Measurements from ENCODE around the gene EXD3. TPM values are rescaled to one million over a fixed set of nuclear protein-coding genes. Genes with fewer than 3 reads are reported as not detected.

The EXD3 gene
- total and polyA plus RNA-seq, 9 of the 15 experiments (the other 6 are each of a cell fraction or from before 2014, with no cell fraction given), result 0.29 to 12.5 (median 3.9) TPM

DNA sequence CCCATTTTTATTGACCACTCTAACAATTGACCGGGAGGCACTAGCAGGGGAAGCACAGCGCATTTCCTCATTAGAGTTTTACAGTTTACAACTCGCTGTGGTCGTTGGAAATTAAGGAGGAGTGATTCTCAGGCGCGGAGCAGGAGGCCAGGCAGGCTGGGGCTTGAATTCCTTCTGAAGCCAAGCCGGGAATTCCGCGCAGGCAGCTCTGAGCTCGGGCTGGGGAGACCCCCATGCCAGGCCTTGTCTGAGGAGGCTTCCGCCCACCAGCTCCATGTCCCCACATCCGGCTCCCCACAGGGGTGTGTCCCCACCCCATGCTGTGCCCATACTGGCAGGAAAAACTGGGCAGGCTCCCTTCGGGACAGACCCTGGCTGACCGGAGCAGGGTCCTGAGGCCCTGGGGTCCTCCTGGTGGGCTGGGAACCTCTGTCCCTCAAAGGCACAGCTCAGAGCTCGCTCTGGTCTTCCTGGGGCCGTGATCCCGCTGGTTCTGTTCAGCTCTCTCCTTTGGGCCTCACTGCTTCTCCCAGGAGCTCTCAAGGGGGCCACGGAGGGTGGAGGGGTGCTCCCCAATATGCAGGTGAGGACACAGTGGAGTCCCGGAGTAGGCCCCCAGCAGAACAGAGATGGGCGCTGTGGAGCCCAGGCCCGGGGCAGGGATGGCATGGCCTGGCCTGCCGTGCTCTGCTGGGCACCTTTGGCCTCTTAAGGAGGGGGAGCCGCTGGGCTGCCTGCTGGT, 119.6 kb downstream of the EXD3 start (continued):
- no peak for TF ChIP-seq MYBL2 (IDR thresholded peaks at IDR 0.05; ENCODE audit: low read depth)
- TF ChIP-seq MYBL2 (CRISPR knock-in tag; IDR thresholded peaks at IDR 0.05; ENCODE audit: borderline replicate concordance), result no peak
- TF ChIP-seq, protein P1, sequence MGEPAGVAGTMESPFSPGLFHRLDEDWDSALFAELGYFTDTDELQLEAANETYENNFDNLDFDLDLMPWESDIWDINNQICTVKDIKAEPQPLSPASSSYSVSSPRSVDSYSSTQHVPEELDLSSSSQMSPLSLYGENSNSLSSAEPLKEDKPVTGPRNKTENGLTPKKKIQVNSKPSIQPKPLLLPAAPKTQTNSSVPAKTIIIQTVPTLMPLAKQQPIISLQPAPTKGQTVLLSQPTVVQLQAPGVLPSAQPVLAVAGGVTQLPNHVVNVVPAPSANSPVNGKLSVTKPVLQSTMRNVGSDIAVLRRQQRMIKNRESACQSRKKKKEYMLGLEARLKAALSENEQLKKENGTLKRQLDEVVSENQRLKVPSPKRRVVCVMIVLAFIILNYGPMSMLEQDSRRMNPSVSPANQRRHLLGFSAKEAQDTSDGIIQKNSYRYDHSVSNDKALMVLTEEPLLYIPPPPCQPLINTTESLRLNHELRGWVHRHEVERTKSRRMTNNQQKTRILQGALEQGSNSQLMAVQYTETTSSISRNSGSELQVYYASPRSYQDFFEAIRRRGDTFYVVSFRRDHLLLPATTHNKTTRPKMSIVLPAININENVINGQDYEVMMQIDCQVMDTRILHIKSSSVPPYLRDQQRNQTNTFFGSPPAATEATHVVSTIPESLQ (CRISPR knock-in tag; IDR thresholded peaks at IDR 0.05), result 0 out of 2 replicates have a peak, but pooled peaks have one; percentile 55
- TF ChIP-seq, protein P2, sequence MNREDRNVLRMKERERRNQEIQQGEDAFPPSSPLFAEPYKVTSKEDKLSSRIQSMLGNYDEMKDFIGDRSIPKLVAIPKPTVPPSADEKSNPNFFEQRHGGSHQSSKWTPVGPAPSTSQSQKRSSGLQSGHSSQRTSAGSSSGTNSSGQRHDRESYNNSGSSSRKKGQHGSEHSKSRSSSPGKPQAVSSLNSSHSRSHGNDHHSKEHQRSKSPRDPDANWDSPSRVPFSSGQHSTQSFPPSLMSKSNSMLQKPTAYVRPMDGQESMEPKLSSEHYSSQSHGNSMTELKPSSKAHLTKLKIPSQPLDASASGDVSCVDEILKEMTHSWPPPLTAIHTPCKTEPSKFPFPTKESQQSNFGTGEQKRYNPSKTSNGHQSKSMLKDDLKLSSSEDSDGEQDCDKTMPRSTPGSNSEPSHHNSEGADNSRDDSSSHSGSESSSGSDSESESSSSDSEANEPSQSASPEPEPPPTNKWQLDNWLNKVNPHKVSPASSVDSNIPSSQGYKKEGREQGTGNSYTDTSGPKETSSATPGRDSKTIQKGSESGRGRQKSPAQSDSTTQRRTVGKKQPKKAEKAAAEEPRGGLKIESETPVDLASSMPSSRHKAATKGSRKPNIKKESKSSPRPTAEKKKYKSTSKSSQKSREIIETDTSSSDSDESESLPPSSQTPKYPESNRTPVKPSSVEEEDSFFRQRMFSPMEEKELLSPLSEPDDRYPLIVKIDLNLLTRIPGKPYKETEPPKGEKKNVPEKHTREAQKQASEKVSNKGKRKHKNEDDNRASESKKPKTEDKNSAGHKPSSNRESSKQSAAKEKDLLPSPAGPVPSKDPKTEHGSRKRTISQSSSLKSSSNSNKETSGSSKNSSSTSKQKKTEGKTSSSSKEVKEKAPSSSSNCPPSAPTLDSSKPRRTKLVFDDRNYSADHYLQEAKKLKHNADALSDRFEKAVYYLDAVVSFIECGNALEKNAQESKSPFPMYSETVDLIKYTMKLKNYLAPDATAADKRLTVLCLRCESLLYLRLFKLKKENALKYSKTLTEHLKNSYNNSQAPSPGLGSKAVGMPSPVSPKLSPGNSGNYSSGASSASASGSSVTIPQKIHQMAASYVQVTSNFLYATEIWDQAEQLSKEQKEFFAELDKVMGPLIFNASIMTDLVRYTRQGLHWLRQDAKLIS (CRISPR knock-in tag; IDR thresholded peaks at IDR 0.05), result no peak
- no peak for TF ChIP-seq MTA3 (IDR thresholded peaks at IDR 0.05; ENCODE audit: borderline replicate concordance)
- peak; percentile 42; the same call in 1 of the 2 replicates for TF ChIP-seq ZNF263 (CRISPR knock-in tag; IDR thresholded peaks at IDR 0.05; ENCODE audit: borderline replicate concordance)
- no peak; the same call in 1 of the 2 replicates for TF ChIP-seq KAT7 (CRISPR knock-in tag; IDR thresholded peaks at IDR 0.05; ENCODE audit: borderline replicate concordance)
- TF ChIP-seq MECOM (CRISPR knock-in tag; IDR thresholded peaks at IDR 0.05), result no peak
- TF ChIP-seq SUPT5H (IDR thresholded peaks at IDR 0.05), result no peak
- TF ChIP-seq RAD51 (IDR thresholded peaks at IDR 0.05; ENCODE audit: borderline replicate concordance, low read depth), result no peak
- TF ChIP-seq NFE2 (IDR thresholded peaks at IDR 0.05; ENCODE audit: low read depth), result no peak
- no peak for TF ChIP-seq FOXA1 (IDR thresholded peaks at IDR 0.05; ENCODE audit: borderline replicate concordance)
- no peak for TF ChIP-seq SAFB2 (IDR thresholded peaks at IDR 0.05; ENCODE audit: borderline replicate concordance, low read depth, low read length, severe bottlenecking)
- TF ChIP-seq ZSCAN29 (IDR thresholded peaks at IDR 0.05), result no peak
- no peak for TF ChIP-seq NFRKB (IDR thresholded peaks at IDR 0.05; ENCODE audit: low read depth)
- peak; percentile 4; the same call in 1 of the 2 replicates for TF ChIP-seq CBX1 (IDR thresholded peaks at IDR 0.05; ENCODE audit: low read depth)
- TF ChIP-seq, protein P3, sequence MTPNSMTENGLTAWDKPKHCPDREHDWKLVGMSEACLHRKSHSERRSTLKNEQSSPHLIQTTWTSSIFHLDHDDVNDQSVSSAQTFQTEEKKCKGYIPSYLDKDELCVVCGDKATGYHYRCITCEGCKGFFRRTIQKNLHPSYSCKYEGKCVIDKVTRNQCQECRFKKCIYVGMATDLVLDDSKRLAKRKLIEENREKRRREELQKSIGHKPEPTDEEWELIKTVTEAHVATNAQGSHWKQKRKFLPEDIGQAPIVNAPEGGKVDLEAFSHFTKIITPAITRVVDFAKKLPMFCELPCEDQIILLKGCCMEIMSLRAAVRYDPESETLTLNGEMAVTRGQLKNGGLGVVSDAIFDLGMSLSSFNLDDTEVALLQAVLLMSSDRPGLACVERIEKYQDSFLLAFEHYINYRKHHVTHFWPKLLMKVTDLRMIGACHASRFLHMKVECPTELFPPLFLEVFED (CRISPR knock-in tag; conservative IDR thresholded peaks at IDR 0.05), result no peak
- no peak for TF ChIP-seq MTA1 (IDR thresholded peaks at IDR 0.05; ENCODE audit: borderline replicate concordance)
- TF ChIP-seq CAMTA2 (CRISPR knock-in tag; conservative IDR thresholded peaks at IDR 0.05), result no peak
- no peak for TF ChIP-seq HSF4 (CRISPR knock-in tag; IDR thresholded peaks at IDR 0.05; ENCODE audit: borderline replicate concordance)
- no peak for TF ChIP-seq NCOA6 (IDR thresholded peaks at IDR 0.05)
- TF ChIP-seq WHSC1 (IDR thresholded peaks at IDR 0.05; ENCODE audit: low read length), result no peak
- TF ChIP-seq NR2F6 (CRISPR knock-in tag; IDR thresholded peaks at IDR 0.05), result no peak
- no peak for TF ChIP-seq TCF3 (CRISPR knock-in tag; IDR thresholded peaks at IDR 0.05)
